ENCODE results near the gene TOX2. TPM values are rescaled to one million over a fixed set of nuclear protein-coding genes. Genes with fewer than 3 reads are reported as not detected.
A peak's percentile ranks its signal among the peaks of the same experiment; 100 is the strongest.

TOX2 gene
- polyA plus RNA-seq, 1 donor: 4.7 TPM

DNA sequence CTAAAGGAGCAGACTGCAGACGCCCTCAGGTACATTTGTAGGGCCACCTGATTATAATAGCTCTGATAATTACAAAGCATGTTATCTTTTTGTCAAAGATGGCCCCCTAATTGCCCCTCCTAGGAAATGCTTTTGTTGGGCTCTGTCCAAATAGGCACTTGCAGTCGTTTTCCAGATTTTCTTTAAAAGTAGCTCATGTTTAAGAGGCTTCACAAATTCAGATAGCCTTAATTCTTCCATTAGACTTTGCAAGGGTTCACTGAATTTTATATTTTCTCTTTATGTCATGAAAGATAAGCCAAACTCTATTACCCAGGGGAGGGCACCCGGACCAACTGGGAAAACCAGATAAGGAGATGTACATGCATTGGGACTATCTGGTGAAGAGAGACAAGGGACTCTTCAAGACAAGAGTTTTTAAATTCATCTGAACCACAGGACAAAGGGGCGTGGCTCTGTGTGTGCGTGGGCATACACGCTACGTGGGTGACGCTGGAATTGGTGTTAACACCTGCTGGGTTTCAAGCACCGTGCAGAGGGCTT, 95.6 kb downstream of the TOX2 start:
- H3K9me3 ChIP-seq (ENCODE audit: control insufficient read depth, low read depth, low read length): no peaks in the 10 kb centered on the region
- no peak overlapping the region for H3K4me3 ChIP-seq (ENCODE audit: low read length)
- no CpG with 5 or more reads among the region's 9 CpGs for WGBS (ENCODE audit: insufficient coverage, low lambda C conversion rate)
- H3K36me3 ChIP-seq (ENCODE audit: control insufficient read depth, insufficient read depth, low read length): no peaks in the 10 kb centered on the region
- peaks cover 2% of the 10 kb centered on the region for H3K4me1 ChIP-seq (ENCODE audit: control insufficient read depth, insufficient read depth, low read length)
- H3K27ac ChIP-seq (ENCODE audit: low read length): no peak overlapping the region
- DNase-seq: no peak
- H3K27me3 ChIP-seq (ENCODE audit: control insufficient read depth, insufficient read depth, low read length): peaks cover 6% of the 10 kb centered on the region

DNA sequence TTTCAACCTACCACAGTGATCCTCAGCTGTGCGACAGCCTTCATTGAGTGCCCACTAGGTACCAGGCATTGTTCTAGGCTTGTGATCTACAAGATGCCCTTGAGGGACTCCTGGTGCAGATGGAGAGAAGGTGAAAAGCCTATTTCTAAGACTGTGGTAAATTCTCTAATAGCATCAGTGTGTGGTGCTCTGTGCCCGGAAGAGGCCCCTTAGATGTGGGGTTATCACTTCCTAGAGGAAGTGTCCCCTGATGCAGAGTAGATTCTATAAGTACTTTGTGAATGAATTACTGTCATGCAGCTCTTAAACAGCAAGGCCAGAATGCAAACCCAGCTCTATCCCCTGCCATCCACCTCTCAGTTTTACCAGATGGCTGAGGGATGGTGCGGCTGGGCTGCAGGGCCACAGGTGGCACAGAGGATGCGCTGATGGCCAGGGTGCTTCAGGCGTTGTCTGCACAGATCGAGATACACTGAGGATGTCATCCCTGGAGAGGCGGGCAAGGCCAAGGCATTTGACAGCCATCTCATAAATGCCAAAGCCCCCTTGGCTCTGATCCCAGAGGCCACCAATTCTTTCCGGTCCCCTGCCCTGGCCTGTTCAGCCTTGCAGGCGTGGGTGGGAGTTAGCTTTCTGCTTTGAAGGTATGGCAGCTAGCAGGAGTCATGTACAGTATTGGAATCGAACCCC, 96.7 kb downstream of the TOX2 start:
- WGBS (ENCODE audit: insufficient coverage, low lambda C conversion rate): 100% methylated on average over 1 of the region's 10 CpGs

DNA sequence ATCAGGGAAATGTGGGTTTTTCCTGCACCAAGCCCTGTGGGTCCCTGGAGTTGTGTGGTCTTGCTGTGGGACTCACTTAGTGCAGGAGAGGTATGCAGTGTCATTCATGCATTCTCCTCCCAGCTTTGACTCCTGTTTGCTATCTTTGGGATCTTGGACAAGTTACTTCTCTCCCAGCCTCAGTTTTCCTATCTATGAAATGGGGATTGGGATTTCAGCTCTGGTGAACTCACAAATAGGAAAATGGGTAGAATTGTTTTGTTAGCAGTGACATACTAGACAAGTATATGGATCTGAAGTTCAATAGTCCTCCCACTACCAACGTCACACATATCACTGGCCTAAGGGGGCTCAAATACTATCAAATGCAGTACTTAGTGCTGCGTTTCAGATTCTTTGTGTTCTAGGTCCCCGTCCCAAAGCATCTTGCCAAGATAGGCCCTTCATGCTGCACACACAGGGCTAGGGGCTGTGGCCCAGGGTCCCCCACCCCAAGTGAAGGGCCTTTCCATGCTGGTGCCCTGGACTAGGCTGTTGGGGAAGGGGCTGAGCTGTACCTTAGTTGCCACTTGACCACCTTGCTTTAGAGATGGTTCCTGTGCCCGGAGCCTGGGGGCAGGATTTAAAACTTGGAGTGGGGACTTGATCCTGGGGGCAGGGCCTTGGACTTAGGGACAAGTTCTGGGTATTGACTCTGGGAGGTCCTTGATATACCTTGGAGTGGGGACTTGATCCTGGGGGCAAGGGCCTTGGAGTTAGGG, 98.0 kb downstream of the TOX2 start:
- Histone ChIP-seq H3K9me3 (ENCODE audit: control insufficient read depth, low read depth, low read length) (no peaks in the 10 kb centered on the region), H3K4me1 (ENCODE audit: control insufficient read depth, insufficient read depth, low read length) (peaks cover 2% of the 10 kb centered on the region), H3K27me3 (ENCODE audit: control insufficient read depth, insufficient read depth, low read length) (peaks cover 14% of the 10 kb centered on the region), H3K4me3 (ENCODE audit: low read length) (no peak overlapping the region), H3K27ac (ENCODE audit: low read length) (no peak overlapping the region), H3K36me3 (ENCODE audit: control insufficient read depth, insufficient read depth, low read length) (no peaks in the 10 kb centered on the region)
- DNase-seq: no peak
- no CpG with 5 or more reads among the region's 4 CpGs for WGBS (ENCODE audit: insufficient coverage, low lambda C conversion rate)

More for the DNA sequence above, 96.7 kb downstream of the TOX2 start:
- H3K27ac ChIP-seq (ENCODE audit: low read length): no peak overlapping the region
- H3K27me3 ChIP-seq (ENCODE audit: control insufficient read depth, insufficient read depth, low read length): peaks cover 11% of the 10 kb centered on the region
- no peak overlapping the region for H3K4me3 ChIP-seq (ENCODE audit: low read length)
- H3K36me3 ChIP-seq (ENCODE audit: control insufficient read depth, insufficient read depth, low read length): no peaks in the 10 kb centered on the region
- DNase-seq: no peak
- peaks cover 2% of the 10 kb centered on the region for H3K4me1 ChIP-seq (ENCODE audit: control insufficient read depth, insufficient read depth, low read length)
- no peaks in the 10 kb centered on the region for H3K9me3 ChIP-seq (ENCODE audit: control insufficient read depth, low read depth, low read length)

DNA sequence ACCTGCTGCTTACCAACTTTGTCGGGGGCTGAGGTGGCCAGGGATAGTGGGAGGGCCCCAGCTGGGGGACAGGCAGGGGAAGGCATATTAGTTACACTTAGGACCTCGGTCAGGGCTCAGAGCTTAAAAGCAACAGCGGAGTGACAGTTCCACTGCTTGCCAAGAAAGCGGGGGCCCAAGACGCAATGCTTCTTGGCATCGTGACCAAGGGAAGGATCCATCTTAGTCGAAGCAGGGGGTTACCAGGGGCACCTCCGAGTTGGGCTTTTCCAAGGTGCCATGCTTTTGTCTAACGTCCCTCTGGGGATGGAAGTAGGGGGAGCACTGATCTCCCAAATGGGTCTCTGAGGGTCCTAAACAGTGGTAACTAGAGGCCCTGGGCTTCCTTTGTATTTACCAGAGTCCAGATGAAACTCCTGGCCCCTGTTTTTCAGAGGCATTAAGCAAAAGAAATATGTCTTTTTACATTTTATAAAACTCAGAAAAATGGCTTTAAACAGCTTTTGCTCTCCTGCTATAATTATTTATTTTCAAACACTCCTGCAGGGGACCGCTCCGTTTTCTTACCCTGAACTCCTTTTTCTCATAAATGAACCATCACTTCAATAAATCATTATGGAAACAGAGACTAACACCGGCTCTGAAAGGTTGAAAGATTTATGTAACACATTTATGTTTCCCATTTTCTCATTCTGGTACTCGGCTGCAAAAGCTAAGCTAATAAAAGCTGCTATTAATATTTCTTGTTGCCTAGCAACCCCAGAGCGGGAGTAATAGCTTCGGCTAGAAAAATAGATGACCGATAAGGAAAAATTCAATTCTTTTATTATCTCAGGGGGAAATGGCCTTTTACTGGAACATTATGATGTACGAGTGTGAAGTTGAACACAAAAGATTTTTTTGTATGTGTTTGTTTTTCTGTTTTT, 100.4 kb downstream of the TOX2 start:
- WGBS (ENCODE audit: insufficient coverage, low lambda C conversion rate): 23% methylated on average over 5 of the region's 17 CpGs
- Histone ChIP-seq H3K36me3 (ENCODE audit: control insufficient read depth, insufficient read depth, low read length) (no peaks in the 10 kb centered on the region), H3K4me3 (ENCODE audit: low read length) (no peak overlapping the region), H3K27me3 (ENCODE audit: control insufficient read depth, insufficient read depth, low read length) (peaks cover 21% of the 10 kb centered on the region), H3K27ac (ENCODE audit: low read length) (no peak overlapping the region), H3K9me3 (ENCODE audit: control insufficient read depth, low read depth, low read length) (no peaks in the 10 kb centered on the region), H3K4me1 (ENCODE audit: control insufficient read depth, insufficient read depth, low read length) (peaks cover 8% of the 10 kb centered on the region)
- peak in 1 of 2 donors; percentile 38 for DNase-seq

DNA sequence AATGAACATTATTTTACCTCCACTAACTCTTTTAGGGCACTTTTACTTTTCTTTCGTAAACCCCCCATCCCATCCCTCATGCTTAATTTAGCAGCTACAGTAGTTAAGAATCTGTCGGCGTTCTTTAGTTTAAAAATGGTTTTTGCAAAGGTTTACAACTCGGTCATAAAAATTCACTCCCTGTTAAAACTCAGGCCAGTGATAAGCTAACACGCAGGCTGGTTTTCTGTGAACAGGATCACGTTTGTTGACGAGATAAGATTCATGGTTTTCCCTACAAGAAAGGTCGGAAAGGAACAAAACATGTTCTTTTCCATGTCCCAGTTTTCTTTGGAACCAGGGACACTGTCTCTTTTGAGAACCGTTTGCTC, 101.1 kb downstream of the TOX2 start:
- Histone ChIP-seq H3K27me3 (ENCODE audit: control insufficient read depth, insufficient read depth, low read length) (peaks cover 21% of the 10 kb centered on the region), H3K4me3 (ENCODE audit: low read length) (no peak overlapping the region), H3K4me1 (ENCODE audit: control insufficient read depth, insufficient read depth, low read length) (peaks cover 8% of the 10 kb centered on the region), H3K36me3 (ENCODE audit: control insufficient read depth, insufficient read depth, low read length) (no peaks in the 10 kb centered on the region), H3K9me3 (ENCODE audit: control insufficient read depth, low read depth, low read length) (no peaks in the 10 kb centered on the region), H3K27ac (ENCODE audit: low read length) (no peak overlapping the region)
- 20% methylated on average over 5 of the region's 9 CpGs for WGBS (ENCODE audit: insufficient coverage, low lambda C conversion rate)
- no peak for DNase-seq

DNA sequence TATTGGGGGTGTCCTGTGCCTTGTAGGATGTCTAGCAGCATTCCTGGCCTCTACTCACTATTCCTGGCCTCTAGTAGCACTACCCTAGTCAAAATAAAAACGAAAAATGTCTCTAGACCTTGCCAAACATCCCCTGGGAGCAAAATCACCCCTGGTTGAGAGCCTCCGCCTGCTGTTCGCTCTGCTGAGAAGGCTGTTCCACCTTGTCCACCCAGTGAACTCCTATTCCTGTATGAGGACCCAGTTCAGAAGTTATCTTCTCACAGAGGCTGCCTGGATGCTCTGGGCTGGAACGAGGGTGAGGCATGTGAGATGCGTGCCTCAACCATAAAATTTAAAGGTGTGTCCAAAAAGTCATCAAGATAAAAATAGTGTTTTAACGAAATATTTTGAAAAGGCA, 101.9 kb downstream of the TOX2 start:
- Histone ChIP-seq H3K27ac (ENCODE audit: low read length) (no peak overlapping the region), H3K4me1 (ENCODE audit: control insufficient read depth, insufficient read depth, low read length) (peaks cover 8% of the 10 kb centered on the region)
- 35% methylated on average over 2 of the region's 6 CpGs for WGBS (ENCODE audit: insufficient coverage, low lambda C conversion rate)

DNA sequence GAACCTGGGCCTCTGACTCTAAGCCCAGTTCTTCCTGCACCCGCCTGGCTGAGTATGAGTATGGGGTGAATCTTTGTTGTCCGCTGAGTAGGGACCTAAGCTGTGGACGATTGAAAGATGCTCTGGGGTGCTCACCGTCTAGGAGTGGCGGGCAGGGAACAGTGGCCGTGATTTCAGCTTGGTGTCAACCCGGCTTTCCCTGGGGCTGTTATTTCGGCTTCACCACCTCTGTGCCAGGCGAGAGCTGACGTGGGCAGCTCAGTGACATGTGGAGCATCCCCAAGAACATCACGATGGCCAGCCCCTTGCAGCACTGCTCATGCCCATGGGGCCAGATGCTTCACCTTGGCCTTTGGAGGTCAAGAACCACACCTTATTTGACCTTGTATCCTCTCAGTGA, 102.6 kb downstream of the TOX2 start:
- Histone ChIP-seq H3K4me3 (ENCODE audit: low read length) (no peak overlapping the region), H3K9me3 (ENCODE audit: control insufficient read depth, low read depth, low read length) (no peaks in the 10 kb centered on the region), H3K36me3 (ENCODE audit: control insufficient read depth, insufficient read depth, low read length) (no peaks in the 10 kb centered on the region), H3K27me3 (ENCODE audit: control insufficient read depth, insufficient read depth, low read length) (peaks cover 24% of the 10 kb centered on the region), H3K4me1 (ENCODE audit: control insufficient read depth, insufficient read depth, low read length) (peaks cover 8% of the 10 kb centered on the region), H3K27ac (ENCODE audit: low read length) (no peak overlapping the region)
- no CpG with 5 or more reads among the region's 11 CpGs for WGBS (ENCODE audit: insufficient coverage, low lambda C conversion rate)
- no peak for DNase-seq

More for the DNA sequence above, 101.9 kb downstream of the TOX2 start:
- H3K4me3 ChIP-seq (ENCODE audit: low read length): no peak overlapping the region
- no peaks in the 10 kb centered on the region for H3K36me3 ChIP-seq (ENCODE audit: control insufficient read depth, insufficient read depth, low read length)
- no peak for DNase-seq
- peaks cover 24% of the 10 kb centered on the region for H3K27me3 ChIP-seq (ENCODE audit: control insufficient read depth, insufficient read depth, low read length)
- H3K9me3 ChIP-seq (ENCODE audit: control insufficient read depth, low read depth, low read length): no peaks in the 10 kb centered on the region

DNA sequence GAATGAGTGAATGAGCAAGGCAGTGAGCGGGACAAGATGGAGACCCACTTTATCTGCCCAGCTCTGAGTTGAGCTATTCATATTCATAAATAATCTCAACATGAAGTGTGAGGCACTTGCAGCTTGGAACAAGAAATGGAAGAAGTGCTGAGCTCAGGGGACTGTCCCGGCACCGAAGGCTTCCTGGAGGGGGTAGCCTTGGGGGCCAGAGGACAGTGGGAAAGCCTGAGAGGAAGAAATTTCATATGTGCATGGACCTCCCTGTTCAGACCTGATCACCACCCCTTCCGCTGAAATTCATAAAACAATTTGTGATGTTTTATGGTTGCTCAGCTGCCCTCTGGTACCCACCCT, 103.2 kb downstream of the TOX2 start:
- peaks cover 24% of the 10 kb centered on the region for H3K27me3 ChIP-seq (ENCODE audit: control insufficient read depth, insufficient read depth, low read length)
- no peaks in the 10 kb centered on the region for H3K9me3 ChIP-seq (ENCODE audit: control insufficient read depth, low read depth, low read length)
- H3K4me3 ChIP-seq (ENCODE audit: low read length): no peak overlapping the region
- no CpG with 5 or more reads among the region's 4 CpGs for WGBS (ENCODE audit: insufficient coverage, low lambda C conversion rate)
- no peaks in the 10 kb centered on the region for H3K36me3 ChIP-seq (ENCODE audit: control insufficient read depth, insufficient read depth, low read length)
- H3K4me1 ChIP-seq (ENCODE audit: control insufficient read depth, insufficient read depth, low read length): peaks cover 8% of the 10 kb centered on the region
- no peak for DNase-seq
- H3K27ac ChIP-seq (ENCODE audit: low read length): no peak overlapping the region

DNA sequence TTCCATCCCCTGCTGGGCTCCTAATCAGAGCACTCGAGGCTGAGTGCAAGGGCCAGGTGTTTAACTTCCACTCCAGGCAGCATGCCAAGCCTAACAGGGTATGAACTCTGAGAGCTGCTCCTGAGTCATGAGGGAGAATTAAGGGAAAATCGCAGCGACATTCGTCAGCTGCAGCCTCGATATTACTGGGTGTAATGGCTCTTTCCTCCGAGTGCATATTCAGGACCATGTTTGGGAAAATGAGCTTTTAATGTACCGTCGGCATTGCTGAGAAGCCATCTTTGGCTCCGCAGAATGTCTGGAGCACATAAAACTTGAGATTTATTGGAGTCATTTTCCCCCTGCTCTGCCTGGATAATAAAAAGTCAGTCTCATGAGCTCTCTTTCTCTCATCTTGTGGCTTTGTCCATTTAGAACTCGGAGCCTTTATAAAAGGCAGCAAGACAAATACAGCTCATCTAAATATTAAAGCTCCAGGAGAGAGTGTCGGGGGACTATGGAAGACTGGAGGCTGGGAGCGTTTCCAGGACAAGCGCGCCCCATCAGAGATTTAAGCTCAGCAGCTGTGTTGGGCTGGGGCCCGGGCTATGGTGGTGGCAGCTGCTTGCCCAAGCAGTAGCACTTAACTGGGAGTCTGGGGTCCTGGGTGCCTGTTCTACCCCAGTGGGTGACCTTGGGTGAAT, 103.7 kb downstream of the TOX2 start:
- Histone ChIP-seq H3K4me1 (ENCODE audit: control insufficient read depth, insufficient read depth, low read length) (peaks cover 8% of the 10 kb centered on the region), H3K9me3 (ENCODE audit: control insufficient read depth, low read depth, low read length) (no peaks in the 10 kb centered on the region), H3K27ac (ENCODE audit: low read length) (no peak overlapping the region), H3K36me3 (ENCODE audit: control insufficient read depth, insufficient read depth, low read length) (no peaks in the 10 kb centered on the region), H3K27me3 (ENCODE audit: control insufficient read depth, insufficient read depth, low read length) (peaks cover 24% of the 10 kb centered on the region), H3K4me3 (ENCODE audit: low read length) (no peak overlapping the region)
- WGBS (ENCODE audit: insufficient coverage, low lambda C conversion rate): no CpG with 5 or more reads among the region's 15 CpGs
- peak; percentile 50 to 88 for DNase-seq

Data from large intestine (tissue), 3 donors.